OCI-LY7 (cell line): ENCODE data around the gene BRI3. TPM values are rescaled to one million over a fixed set of nuclear protein-coding genes. Genes with fewer than 3 reads are reported as not detected.
A peak's percentile ranks its signal among the peaks of the same experiment; 100 is the strongest.

Experiments
- BruUV-seq: library from RNA; stranded (reverse); fragments of 400-500 nt; replicated peaks from 2 replicates; lab custom pipeline; 2021; lab: Mats Ljungman, UMichigan
- CTCF ChIA-PET: fragments of 300-600 bp; sonication (Branson Sonifier 250); formaldehyde crosslinking; loops from one replicate; lab custom pipeline; 2022; ENCODE audit warnings: antibody characterized with exemption; ENCODE audit not compliant: unreplicated experiment; lab: Charles Lee
- POLR2A ChIA-PET: fragments of 300-600 bp; sonication (Branson Sonifier 250); formaldehyde crosslinking; loops from one replicate; lab custom pipeline; 2022; ENCODE audit warnings: antibody characterized with exemption; lab: Charles Lee
- DNase-seq: peaks from one replicate; pipeline ENCODE4 v3.0.0-alpha.2; 2015; ENCODE audit warnings: low spot score
- H2AFZ ChIP-seq: fragments of 200-600 bp; sonication (generic), shearing (Covaris generic); 2 replicates; pipeline ENCODE4 v1.6.1; 2014; ENCODE audit warnings: mild to moderate bottlenecking, antibody characterized with exemption, low read length, moderate library complexity
- H3K27ac ChIP-seq: fragments of 200-600 bp; sonication (generic); 2 replicates; pipeline ENCODE4 v1.5.1; 2014; ENCODE audit warnings: mixed run types, low read depth, mild to moderate bottlenecking, moderate library complexity, low read length, inconsistent platforms; ENCODE audit not compliant: poor library complexity, severe bottlenecking
- H3K36me3 ChIP-seq: fragments of 200-600 bp; sonication (generic); 2 replicates; pipeline ENCODE4 v1.6.1; 2014; ENCODE audit warnings: mild to moderate bottlenecking, antibody characterized with exemption, low read length, moderate library complexity, mixed read lengths; ENCODE audit not compliant: insufficient read depth
- H3K4me1 ChIP-seq: fragments of 200-600 bp; sonication (generic); 2 replicates; pipeline ENCODE4 v1.5.1; 2014; ENCODE audit warnings: mild to moderate bottlenecking, low read length; ENCODE audit not compliant: insufficient read depth, poor library complexity, severe bottlenecking
- H3K4me2 ChIP-seq: fragments of 200-600 bp; sonication (generic); 2 replicates; pipeline ENCODE4 v1.6.1; 2014; ENCODE audit warnings: mild to moderate bottlenecking, low read length
- H3K4me3 ChIP-seq: fragments of 200-600 bp; sonication (generic); 2 replicates; pipeline ENCODE4 v1.5.1; 2014; ENCODE audit warnings: mild to moderate bottlenecking, low read depth, low read length; ENCODE audit not compliant: poor library complexity, severe bottlenecking
- H3K79me2 ChIP-seq: fragments of 200-600 bp; sonication (generic); 2 replicates; pipeline ENCODE4 v1.6.1; 2016; ENCODE audit warnings: low read depth, mild to moderate bottlenecking, low read length, moderate library complexity, mixed read lengths; ENCODE audit not compliant: insufficient read depth
- H3K9me2 ChIP-seq: fragments of 200-600 bp; sonication (generic); 2 replicates; pipeline ENCODE4 v1.6.1; 2016; ENCODE audit warnings: mild to moderate bottlenecking, low read length, mixed read lengths; ENCODE audit not compliant: insufficient read depth
- H3K9me3 ChIP-seq: fragments of 200-600 bp; sonication (generic); 2 replicates; pipeline ENCODE4 v1.6.1; 2014; ENCODE audit warnings: mild to moderate bottlenecking, mixed run types, low read length, mixed read lengths
- H4K20me1 ChIP-seq: fragments of 200-600 bp; sonication (generic); 2 replicates; pipeline ENCODE4 v1.6.1; 2014; ENCODE audit warnings: mild to moderate bottlenecking, antibody characterized with exemption, low read length, moderate library complexity, mixed read lengths; ENCODE audit not compliant: insufficient read depth
- EZH2phosphoT487 ChIP-seq: fragments of 200-600 bp; sonication (generic); IDR thresholded peaks from 2 replicates; pipeline ENCODE4 v1.6.1; 2018; ENCODE audit warnings: low read depth, borderline replicate concordance, mild to moderate bottlenecking, mixed run types, antibody characterized with exemption, low read length, moderate library complexity, mixed read lengths
- intact Hi-C: fragments of 100-400 bp; cut with micrococcal nuclease; formaldehyde crosslinking; loops from one replicate; pipeline ENCODE4 v1.10.0; 2022; ENCODE audit not compliant: unreplicated experiment
- total RNA-seq, 2 experiments: library from RNA; depleted of rRNA in 1 of 2; stranded (reverse); fragments of >200 nt in 1 of 2; shearing (Covaris generic) in 1 of 2; gene quantifications; 2 replicates each; pipeline ENCODE4 v1.2.3, GENCODE V29; 2014 to 2022
- TF ChIP-seq, protein P1 (sequence below): fragments of 200-600 bp; sonication (generic); conservative IDR thresholded peaks from 2 replicates; pipeline ENCODE4 v1.5.1; 2014; ENCODE audit warnings: mild to moderate bottlenecking, antibody characterized with exemption, low read length, moderate library complexity, mixed read lengths

The BRI3 gene
- total RNA-seq, 2 experiments from 2014 or later = 18.0 to 49.8 TPM

- Histone ChIP-seq H3K36me3 (no peaks in the 10 kb centered on the region), H3K79me2 (no peaks in the 10 kb centered on the region), H3K4me1 (peaks cover 12% of the 10 kb centered on the region), H4K20me1 (no peaks in the 10 kb centered on the region; the same call in 1 of the 2 replicates), H2AFZ (no peak overlapping the region), H3K9me2 (no peaks in the 10 kb centered on the region), H3K4me3 (no peak overlapping the region), H3K9me3 (no peaks in the 10 kb centered on the region), H3K27ac (no peak overlapping the region), H3K4me2 (no peak overlapping the region)
- intact Hi-C loops = no loop called here
- TF ChIP-seq, protein P1, sequence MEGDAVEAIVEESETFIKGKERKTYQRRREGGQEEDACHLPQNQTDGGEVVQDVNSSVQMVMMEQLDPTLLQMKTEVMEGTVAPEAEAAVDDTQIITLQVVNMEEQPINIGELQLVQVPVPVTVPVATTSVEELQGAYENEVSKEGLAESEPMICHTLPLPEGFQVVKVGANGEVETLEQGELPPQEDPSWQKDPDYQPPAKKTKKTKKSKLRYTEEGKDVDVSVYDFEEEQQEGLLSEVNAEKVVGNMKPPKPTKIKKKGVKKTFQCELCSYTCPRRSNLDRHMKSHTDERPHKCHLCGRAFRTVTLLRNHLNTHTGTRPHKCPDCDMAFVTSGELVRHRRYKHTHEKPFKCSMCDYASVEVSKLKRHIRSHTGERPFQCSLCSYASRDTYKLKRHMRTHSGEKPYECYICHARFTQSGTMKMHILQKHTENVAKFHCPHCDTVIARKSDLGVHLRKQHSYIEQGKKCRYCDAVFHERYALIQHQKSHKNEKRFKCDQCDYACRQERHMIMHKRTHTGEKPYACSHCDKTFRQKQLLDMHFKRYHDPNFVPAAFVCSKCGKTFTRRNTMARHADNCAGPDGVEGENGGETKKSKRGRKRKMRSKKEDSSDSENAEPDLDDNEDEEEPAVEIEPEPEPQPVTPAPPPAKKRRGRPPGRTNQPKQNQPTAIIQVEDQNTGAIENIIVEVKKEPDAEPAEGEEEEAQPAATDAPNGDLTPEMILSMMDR = no peak
- TF ChIP-seq EZH2phosphoT487 = no peak
- no TSS peak for BruUV-seq
- ChIA-PET POLR2A (no interaction called here), CTCF (no interaction called here)
- DNase-seq = no peak
Observed at GRCh38 chr7:98286093-98286539, 4.6 kb downstream of the BRI3 start.

GRCh38 chr7:98286701-98287485 lies 5.4 kb downstream of the BRI3 start:
- no peak overlapping the region for H3K4me3 ChIP-seq
- H3K9me2 ChIP-seq = no peaks in the 10 kb centered on the region
- intact Hi-C loops = no loop called here
- no peaks in the 10 kb centered on the region for H3K9me3 ChIP-seq
- H3K36me3 ChIP-seq = no peaks in the 10 kb centered on the region
- H3K4me1 ChIP-seq = peaks cover 12% of the 10 kb centered on the region
- H2AFZ ChIP-seq = no peak overlapping the region
- ChIA-PET CTCF (no interaction called here), POLR2A (no interaction called here)
- no peaks in the 10 kb centered on the region for H3K79me2 ChIP-seq
- no peak for DNase-seq
- H3K4me2 ChIP-seq = no peak overlapping the region
- no peak overlapping the region for H3K27ac ChIP-seq
- H4K20me1 ChIP-seq = no peaks in the 10 kb centered on the region; the same call in 1 of the 2 replicates
- TF ChIP-seq, protein P1 = no peak
- no TSS peak for BruUV-seq

- Histone ChIP-seq H3K9me3 (no peaks in the 10 kb centered on the region), H3K4me3 (no peak overlapping the region), H3K4me1 (peaks cover 8% of the 10 kb centered on the region), H4K20me1 (no peaks in the 10 kb centered on the region; the same call in 1 of the 2 replicates), H3K36me3 (0 out of 2 replicates have a peak, but pooled peaks cover 4% of the 10 kb centered on the region), H3K27ac (no peak overlapping the region), H3K4me2 (no peak overlapping the region), H3K79me2 (no peaks in the 10 kb centered on the region), H3K9me2 (no peaks in the 10 kb centered on the region), H2AFZ (no peak overlapping the region)
- CTCF ChIA-PET = interaction anchor here (0.5 kb wide), 1 partner anchor 33 kb away, joined by 3 read pairs; no protein-coding TSS in a partner anchor
- TF ChIP-seq EZH2phosphoT487 = no peak
- TF ChIP-seq, protein P1 = no peak
- peak; percentile 38 for DNase-seq
- intact Hi-C loops = no loop called here
- no TSS peak for BruUV-seq
- POLR2A ChIA-PET = no interaction called here
Observed at GRCh38 chr7:98287486-98287959, 6.0 kb downstream of the BRI3 start.
